ENCODE data around the gene RALGAPA2.

DNA sequence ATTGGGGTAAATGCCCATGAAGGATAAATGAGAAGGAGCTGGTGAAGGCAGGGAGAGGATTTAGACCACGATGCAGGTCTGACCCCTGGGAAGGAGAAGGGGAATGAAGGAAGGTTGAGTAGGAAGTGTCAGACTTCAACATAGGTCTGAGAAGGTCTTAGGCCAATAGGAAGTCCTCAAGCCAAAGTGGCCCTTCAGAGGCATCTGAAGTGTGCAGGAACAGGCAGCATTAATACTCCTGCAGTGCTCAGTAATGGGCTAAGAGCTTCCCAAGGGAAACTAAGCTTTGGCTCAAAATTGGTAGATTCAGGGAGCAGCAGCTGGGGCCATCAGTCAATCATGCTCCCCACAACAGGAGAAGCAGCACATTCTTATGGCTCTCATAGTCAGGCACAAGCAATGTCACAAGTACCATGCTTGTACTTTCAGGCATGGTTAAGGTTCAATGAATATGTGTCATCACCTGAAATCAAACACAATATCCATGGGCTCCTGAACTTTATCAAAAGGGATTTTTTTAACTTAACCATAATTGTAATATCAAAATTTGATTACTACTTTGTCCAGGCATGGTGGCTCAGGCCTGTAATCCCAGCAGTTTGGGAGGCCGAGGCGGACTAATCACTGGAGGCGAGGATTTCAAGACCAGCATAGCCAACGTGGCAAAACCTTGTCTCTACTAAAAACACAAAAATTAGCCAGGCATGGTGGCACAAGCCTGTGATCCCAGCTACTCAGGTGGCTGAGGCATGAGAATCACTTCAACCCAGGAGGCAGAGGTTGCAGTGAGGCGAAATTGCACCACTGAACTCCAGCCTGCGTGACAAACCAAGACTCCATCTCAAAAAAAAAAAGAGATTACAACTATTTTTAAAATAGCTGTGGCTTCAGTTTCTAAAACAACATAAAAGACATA is 9.9 kb downstream of the RALGAPA2 start:
- TF ChIP-seq ZFX (CRISPR knock-in tag; IDR thresholded peaks at IDR 0.05; ENCODE audit: low read depth) (no peak), HMG20B (CRISPR knock-in tag; conservative IDR thresholded peaks at IDR 0.05) (no peak), ZFP36L1 (CRISPR knock-in tag; IDR thresholded peaks at IDR 0.05) (no peak), IRX3 (CRISPR knock-in tag; IDR thresholded peaks at IDR 0.05; ENCODE audit: borderline replicate concordance, low read depth) (no peak), SAFB2 (CRISPR knock-in tag; IDR thresholded peaks at IDR 0.05; ENCODE audit: borderline replicate concordance, low read depth) (no peak), ZBTB33 (CRISPR knock-in tag; IDR thresholded peaks at IDR 0.05) (no peak), ZNF12 (CRISPR knock-in tag; IDR thresholded peaks at IDR 0.05) (no peak), ZNF589 (CRISPR knock-in tag; conservative IDR thresholded peaks at IDR 0.05) (no peak), ZNF431 (CRISPR knock-in tag; IDR thresholded peaks at IDR 0.05; ENCODE audit: borderline replicate concordance, low read depth) (no peak), ZNF552 (CRISPR knock-in tag; IDR thresholded peaks at IDR 0.05; ENCODE audit: borderline replicate concordance) (no peak), TFDP1 (CRISPR knock-in tag; IDR thresholded peaks at IDR 0.05; ENCODE audit: borderline replicate concordance) (no peak)
- TF ChIP-seq, protein P1, sequence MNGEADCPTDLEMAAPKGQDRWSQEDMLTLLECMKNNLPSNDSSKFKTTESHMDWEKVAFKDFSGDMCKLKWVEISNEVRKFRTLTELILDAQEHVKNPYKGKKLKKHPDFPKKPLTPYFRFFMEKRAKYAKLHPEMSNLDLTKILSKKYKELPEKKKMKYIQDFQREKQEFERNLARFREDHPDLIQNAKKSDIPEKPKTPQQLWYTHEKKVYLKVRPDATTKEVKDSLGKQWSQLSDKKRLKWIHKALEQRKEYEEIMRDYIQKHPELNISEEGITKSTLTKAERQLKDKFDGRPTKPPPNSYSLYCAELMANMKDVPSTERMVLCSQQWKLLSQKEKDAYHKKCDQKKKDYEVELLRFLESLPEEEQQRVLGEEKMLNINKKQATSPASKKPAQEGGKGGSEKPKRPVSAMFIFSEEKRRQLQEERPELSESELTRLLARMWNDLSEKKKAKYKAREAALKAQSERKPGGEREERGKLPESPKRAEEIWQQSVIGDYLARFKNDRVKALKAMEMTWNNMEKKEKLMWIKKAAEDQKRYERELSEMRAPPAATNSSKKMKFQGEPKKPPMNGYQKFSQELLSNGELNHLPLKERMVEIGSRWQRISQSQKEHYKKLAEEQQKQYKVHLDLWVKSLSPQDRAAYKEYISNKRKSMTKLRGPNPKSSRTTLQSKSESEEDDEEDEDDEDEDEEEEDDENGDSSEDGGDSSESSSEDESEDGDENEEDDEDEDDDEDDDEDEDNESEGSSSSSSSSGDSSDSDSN (CRISPR knock-in tag; IDR thresholded peaks at IDR 0.05), result no peak
- TF ChIP-seq, protein P2, sequence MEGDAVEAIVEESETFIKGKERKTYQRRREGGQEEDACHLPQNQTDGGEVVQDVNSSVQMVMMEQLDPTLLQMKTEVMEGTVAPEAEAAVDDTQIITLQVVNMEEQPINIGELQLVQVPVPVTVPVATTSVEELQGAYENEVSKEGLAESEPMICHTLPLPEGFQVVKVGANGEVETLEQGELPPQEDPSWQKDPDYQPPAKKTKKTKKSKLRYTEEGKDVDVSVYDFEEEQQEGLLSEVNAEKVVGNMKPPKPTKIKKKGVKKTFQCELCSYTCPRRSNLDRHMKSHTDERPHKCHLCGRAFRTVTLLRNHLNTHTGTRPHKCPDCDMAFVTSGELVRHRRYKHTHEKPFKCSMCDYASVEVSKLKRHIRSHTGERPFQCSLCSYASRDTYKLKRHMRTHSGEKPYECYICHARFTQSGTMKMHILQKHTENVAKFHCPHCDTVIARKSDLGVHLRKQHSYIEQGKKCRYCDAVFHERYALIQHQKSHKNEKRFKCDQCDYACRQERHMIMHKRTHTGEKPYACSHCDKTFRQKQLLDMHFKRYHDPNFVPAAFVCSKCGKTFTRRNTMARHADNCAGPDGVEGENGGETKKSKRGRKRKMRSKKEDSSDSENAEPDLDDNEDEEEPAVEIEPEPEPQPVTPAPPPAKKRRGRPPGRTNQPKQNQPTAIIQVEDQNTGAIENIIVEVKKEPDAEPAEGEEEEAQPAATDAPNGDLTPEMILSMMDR (CRISPR knock-in tag; IDR thresholded peaks at IDR 0.05), result no peak

Measured in HepG2 (cell line).